Measurements from ENCODE around the gene TBCK.

GRCh38 chr4:106268786-106269185, 47.2 kb downstream of the TBCK start:
- TF ChIP-seq POLR2AphosphoS5 (IDR thresholded peaks at IDR 0.05; ENCODE audit: low read depth, low read length) (no peak), POLR2A (IDR thresholded peaks at IDR 0.05; ENCODE audit: low read depth, low read length) (no peak), TAF1 (IDR thresholded peaks at IDR 0.05; ENCODE audit: borderline replicate concordance, low read depth, low read length) (no peak)
